Stimulated activated CD4-positive, alpha-beta T cell treated with anti-CD3 and anti-CD28 coated beads, TNF-alpha, amount 100 ng/mL, for 48 hours (primary cell): ENCODE measurements around the gene ZBTB46.
"Not testable (repeated sequence)": the region's sequence is repeated elsewhere in the genome, so short reads cannot be mapped to it uniquely, and the experiment has no call there.

ENCODE experiments used
- DNase-seq, 3 donors: peaks; one replicate each; pipeline ENCODE4 v3.0.0-alpha.2; 2020; ENCODE audit warnings: low read depth in 3 of 3

Gene ZBTB46

DNA sequence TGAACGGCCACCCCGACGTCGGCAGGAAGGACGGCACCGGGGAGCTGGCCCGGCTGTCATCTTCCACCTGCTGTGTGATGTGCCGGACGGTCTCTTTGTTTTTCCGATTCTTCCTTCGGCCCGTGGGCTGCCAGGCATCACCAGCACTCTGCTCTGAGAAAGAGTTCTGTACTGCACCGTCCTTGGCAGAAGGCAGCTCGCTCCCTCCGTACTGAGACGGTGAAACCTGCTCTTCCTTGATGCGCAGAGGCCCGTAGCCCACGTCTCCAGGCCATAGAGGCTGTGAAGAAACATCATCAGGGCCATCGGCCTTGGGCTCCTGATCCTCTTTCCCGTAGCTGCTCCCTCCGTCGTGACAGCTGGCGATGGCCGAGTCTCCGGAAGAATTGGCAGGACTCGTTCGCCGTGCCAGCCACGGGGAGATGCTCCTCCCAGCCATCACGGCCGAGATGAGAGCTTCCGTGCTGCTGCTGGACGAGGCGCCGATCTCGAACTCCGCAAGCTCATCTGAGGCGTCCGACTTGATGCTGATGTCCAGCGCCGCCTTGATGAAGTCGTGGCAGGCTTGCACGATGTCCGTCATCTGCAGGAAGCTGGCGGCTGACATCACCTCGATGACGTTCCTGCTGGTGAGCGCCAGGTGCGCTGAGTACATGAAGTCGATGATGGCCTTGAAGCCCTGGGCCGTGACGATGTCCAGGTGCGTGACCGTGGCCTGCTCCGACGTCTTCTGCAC lies 41.1 kb downstream of the ZBTB46 start:
- no peak for DNase-seq

DNA sequence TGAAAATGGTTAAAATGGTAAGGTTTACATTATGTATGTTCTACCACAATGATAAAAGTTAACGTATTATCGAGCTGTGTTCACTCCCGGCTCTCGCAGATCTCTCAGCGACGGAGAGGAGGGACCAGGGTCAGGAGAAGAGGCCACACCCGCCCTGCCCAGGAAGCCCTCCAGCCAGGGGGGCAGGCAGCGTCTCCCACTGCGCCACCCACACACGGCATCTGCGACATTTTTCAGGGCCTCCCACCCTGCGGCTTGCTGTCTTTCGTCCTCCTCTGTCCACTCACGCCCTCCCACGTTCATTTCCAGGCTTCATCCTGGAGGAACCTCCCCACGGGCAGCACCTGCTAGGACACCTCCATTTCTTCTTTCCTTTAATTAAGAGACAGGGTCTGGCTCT lies 43.3 kb downstream of the ZBTB46 start:
- DNase-seq = no peak

DNA sequence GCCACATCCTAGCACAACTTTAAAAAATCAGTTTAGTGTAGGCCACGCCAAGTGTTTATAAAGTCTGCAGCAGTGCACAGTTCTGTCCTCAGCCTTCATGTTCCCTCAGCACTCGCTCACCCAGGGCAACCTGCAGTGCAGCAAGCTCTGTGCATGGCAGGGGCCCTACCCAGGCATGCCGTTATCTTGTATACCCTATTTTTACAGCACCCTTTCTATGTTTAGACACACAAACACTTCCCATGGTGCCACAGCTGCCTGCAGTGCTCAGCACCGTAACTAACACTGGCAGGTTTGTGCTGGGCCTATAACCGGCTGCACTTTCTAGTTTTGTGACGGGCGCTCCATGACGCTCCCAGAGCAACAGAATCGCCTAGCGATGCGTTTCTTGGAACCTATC lies 43.8 kb downstream of the ZBTB46 start:
- DNase-seq = no peak

DNA sequence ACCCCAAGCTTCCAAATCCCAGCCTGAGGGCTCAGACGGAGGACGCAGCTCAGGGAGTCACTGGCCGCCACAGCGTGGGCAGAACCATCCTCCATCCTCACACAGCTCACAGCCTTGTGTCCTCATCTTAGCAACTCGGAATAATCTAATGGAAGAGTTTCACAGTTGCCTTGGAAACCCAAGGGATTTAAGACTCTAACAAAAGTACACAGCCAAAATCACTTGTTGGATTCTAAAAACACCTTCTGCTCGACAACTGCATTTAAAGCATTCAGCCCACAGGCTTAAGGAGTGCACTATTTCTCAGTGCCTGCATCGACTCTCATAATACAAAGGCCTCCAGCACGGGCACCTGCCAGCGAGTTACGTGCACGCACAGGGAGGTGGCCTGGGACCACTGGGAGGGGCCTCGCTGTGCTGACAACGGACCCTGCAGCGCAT lies 45.4 kb downstream of the ZBTB46 start:
- DNase-seq = no peak

DNA sequence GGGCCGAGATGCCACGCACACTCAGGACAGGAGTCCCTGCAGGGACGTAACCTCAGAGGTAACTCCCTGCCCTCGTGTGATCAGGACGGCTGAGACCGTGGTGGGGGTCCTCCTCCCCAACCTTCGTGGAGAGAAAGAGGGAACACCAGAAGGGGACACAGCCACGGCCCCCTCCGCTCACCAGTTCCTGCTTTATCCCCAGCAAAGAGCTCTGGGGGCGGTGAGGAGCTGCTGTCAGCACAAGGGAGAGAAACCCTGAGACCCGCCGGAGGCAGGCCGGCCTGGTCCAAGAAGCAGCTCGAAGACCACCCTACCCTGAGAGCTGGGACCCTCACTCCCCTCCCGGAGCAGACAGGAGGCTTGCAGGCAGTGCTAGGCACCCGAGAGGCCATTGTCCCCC lies 47.1 kb downstream of the ZBTB46 start:
- DNase-seq = no peak

DNA sequence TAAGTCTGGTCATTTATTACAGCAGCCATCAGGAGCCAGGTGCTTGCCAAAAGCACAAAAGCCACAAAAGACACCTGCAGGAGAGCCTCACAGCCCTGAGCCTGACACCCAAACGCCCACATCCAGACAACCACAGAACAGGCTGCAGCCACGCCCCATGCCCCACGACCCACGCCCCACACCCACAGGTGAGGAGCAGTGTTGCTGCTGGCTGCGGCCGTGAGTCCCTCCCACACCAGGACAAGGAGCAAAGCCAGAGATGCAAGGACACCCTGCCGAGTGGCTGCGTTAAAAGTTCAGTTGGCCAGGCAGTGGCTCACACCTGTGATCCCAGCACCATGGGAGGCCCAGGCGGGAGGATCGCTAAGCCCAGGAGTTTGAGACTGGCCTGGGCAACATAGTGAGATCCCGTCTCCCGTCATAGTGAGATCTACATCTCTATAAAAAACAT lies 48.5 kb downstream of the ZBTB46 start:
- DNase-seq = no peak

DNA sequence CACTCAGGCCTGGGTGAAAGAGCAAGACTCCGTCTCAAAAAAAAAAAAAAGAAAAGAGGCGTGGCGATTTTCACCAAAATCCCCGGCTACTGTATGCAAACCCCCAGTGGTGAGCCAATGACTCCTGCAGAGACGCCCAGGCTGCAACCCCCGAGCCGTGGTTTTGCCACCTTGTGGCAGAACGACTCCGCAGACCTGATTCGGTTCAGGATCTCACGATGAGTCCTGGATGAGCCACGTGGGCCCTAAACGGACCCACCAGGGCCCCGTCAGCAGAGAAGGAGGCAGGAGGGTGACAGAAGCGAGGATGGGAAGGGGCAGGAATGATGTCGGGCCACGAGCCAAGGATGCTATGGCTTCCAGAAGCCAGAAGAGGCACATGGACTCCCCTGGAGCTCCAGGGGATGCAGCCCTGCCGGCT lies 49.0 kb downstream of the ZBTB46 start:
- peak in 1 of 3 donors; percentile 28 for DNase-seq

DNA sequence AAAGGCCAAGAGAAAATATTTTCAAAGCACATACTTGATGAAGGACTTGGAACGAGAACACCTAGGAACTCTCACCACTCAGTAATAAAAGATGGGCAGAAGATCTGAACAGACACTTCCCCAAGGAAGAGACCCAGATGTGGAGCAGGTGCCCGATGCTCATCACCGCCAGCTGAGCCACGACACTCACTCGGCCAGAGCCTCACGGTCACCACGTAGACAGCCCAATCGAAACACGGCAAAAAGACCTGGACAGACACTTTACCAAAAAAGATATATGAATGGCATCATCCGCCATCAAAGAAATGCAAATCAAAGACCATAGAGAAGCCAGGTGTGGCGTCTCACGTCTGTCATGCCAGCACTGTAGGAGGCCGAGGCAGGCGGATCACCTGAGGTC lies 49.9 kb downstream of the ZBTB46 start:
- no peak for DNase-seq

DNA sequence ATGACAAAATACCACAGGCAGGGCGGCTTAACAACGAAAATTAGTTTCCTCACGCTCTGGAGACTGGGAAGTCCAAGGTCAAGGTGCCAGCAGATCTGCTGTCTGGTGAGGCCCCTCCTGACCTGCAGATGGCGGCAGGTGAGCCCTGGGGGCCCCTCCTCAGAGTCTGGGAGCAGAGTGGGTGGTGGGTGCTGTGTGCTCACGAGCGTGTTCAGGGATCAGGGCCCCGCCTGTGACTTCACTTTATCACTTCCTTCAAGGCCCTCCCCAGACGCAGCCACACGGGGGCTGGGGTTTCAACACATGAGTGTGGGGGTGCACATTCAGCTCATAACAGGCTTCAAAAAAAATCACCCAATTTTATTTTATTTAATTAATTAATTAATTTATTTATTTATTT lies 52.2 kb downstream of the ZBTB46 start:
- DNase-seq = no peak

DNA sequence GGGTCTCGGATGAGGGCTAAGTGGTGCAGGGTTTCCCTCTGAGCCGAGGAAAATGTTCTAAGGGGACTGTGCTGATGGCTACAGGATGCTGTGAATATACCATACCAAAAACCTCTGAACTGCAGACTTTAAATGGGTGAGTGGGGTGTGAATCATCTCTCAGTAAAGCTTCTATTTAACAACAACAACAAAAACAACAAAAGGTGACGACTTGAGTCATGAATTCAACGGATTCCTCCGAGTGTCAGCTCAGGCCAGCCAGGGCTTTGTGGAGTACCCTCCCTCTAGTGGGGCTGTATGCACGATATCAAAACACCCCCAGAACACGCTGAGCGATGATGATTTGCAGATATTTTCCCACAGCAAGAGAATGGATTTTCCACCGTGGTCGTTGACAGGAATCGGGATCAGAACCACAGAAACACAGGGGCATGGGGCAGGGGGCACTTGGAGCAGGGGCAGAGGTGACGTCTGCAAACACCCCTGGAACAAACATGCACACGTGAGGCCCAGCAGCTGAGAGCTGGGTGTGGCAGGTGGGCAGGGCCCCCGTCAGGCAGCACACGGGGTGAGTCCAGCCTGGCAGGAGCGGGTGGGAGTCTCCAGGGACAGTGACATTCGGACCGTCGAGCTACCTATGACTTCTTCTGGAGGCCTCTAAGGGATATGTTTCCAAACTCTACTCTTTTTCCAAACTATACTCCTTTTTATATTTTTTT lies 52.9 kb downstream of the ZBTB46 start:
- no peak for DNase-seq

DNA sequence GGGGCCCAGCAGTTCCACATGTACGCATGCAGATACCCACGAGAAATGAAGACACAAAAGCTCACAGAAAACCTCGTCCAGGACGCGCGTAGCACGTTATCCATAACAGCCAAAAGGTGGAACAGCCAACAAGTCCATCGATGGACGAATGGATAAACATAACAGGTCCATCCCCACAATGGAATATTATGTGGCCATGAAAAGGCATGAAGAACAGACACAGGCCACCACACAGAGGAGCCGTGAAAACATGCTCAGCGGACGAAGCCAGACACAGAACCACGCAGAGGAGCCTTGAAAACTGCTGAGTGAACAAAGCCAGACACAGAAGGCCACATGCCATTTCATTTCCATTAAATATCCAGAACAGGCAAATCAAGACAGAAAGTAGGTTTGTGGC lies 53.5 kb downstream of the ZBTB46 start:
- no peak for DNase-seq

DNA sequence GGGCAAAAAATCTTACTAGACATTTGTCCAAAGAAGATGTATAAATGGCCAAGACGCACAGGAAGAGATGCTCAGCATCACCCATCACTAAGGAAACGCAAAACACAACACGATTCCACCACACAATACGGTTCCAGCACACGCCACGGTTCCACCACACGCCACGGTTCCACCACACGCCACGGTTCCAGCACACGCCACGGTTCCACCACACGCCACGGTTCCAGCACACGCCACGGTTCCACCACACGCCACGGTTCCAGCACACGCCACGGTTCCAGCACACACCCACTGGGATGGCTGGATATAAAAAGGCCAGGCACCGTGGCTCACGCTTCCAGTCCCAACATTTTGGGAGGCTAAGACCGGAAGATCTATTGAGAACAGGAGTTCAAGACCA lies 54.2 kb downstream of the ZBTB46 start:
- not testable (repeated sequence) for DNase-seq

DNA sequence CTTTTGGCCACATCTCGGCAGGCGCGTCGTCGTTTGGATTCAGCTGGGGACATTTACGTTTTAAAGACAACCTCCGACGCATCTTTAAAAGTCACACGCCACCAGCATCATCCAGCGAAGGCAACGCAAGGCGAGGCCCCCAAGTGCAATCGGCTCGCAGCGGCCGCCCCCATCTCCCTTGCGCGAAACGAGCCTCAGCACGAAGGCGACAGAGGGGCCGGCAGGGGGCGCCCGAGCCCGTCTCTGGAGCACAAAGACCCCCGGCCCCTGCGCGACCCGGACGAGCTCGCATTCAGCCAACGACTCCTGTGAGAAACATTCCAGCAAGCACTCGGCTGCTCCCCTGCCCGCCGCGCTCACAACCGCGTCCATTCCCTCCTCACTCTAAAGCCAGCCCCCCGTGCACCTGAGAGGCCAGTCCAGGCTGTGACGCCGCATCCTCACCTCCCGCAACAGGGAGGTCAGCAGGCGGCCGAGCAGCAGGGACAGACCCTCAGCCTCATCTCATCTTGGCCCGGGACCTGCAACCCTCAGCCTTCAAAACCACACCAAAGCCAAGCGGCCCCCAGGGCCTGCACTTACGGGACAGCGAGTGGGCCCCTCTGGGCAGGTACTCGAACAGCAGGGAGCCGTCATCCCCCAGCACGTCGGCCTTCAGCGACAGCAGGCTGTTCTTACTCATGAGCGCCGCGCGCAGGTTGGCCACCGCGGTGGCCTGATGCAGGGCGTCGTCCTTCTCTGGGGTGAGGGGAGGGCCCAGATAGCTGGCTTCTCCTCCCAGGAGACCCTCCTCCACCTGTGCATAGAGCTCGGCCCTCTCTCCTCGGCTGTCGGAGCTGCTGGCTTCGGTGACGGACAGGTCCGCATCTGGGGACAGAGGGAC lies 55.7 kb downstream of the ZBTB46 start:
- no peak for DNase-seq

DNA sequence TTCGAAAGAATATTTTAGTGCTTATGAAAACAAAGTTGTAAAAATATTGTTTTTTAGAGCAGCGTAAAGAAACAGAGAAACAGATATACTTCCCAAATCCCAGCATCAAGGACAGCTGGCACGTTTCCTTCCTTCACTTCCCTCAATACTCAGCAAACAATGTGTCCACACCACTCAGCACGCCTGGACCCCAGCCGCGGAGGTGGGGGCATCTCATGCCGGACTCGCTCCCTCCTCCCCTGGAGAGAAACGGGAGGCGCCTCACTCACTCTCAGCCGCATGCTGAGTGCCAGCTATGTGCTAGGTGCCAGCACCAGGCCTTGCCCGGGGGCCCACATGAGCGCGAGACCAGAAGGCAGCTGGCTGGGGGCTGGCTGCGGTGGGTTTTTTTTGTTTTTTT lies 56.8 kb downstream of the ZBTB46 start:
- DNase-seq = no peak

DNA sequence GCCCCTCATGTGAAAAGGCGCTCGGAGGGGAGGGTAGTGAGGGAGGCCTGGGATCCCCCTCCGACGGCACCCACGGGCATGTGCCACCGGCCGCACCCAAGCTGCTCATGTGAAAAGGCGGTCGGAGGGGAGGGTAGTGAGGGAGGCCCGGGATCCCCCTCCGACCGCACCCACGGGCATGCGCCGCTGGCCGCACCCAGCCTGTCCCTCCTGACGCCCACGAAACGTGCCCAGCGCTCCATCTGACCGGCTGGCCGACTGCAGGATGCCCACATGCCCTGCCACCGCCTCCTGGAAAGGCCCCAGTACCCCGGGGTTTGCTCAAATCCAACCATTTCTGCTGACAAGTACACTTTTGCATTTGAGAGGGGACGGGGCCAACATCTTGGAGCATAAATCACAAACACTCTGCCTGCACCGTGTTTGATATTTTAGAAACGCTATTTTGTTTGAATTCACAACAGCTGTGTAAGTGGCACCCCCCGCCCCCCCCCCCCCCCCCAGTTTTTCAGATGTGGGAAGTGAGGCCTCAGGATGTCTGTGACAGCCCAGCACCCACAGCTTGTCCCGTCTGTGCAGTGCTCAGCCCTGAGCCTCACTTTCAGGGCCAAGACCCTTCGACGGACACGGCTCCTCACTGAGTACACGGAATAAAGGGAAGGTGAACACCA lies 57.4 kb downstream of the ZBTB46 start:
- DNase-seq = no peak

DNA sequence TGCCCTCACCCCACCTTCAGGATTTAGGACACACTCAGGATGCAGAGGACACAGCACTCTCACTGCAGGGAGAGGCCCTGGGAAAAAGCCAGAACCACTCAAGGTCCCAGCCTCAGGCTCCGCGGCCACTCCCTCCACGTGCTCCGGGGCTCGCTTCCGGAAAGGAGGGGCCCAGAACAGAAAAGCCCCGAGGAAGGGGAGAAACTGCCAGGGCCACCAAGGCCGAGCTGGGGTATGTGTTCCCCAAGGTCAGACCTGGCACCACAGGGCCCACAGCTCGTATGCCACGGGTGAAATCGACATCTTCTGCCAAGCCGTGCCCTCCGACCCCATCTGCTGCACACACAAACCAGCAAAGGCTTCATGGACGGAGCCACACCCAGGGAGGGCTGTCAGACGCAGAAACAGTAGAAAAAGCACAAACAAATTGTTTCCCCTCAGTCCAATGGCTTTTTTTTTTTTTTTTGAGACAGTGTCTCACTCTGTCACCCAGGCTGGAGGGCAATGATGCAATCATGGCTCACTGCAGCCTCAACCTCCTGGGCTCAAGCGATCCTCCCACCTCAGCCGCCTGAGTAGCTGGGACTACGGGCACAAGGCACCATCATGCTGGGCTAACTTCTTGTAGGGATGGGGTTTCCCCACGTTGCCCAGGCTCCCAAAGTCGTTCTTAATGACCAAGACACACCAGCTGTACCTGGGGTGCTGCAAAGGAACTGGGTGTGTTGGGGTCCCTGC lies 58.1 kb downstream of the ZBTB46 start:
- DNase-seq = no peak

DNA sequence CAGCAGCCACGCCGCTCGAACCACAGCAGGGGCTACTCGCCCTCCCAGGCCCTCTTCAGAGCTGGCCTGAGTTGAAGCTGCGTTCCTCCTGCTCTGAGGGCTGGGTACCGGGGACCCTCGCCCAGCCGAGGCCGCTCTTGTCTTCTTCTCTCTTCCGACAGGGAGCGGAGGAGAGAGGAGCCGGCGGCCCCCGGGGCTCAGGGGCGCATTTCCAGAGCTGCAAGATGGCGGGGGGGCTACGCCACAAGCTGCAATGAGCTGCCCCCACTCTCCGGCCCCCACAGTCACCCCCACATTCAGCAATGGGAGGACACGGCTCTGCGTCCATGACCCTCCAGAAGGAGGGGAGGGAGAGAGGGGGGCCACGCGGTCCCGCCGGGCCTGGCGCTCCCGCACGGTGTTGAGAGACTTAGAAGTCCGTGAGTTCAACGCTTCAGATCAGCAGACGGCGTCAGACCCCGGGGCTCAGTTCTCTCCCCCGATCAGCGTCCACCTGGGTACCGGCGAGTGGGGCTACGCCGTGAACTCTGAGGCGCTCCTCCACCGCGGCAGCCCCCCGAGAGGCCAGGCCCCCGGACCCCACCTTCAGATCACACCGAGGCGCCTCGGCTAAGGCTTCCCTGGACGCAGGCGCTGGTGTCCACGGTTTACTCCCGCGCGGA lies 59.9 kb downstream of the ZBTB46 start:
- no peak for DNase-seq

DNA sequence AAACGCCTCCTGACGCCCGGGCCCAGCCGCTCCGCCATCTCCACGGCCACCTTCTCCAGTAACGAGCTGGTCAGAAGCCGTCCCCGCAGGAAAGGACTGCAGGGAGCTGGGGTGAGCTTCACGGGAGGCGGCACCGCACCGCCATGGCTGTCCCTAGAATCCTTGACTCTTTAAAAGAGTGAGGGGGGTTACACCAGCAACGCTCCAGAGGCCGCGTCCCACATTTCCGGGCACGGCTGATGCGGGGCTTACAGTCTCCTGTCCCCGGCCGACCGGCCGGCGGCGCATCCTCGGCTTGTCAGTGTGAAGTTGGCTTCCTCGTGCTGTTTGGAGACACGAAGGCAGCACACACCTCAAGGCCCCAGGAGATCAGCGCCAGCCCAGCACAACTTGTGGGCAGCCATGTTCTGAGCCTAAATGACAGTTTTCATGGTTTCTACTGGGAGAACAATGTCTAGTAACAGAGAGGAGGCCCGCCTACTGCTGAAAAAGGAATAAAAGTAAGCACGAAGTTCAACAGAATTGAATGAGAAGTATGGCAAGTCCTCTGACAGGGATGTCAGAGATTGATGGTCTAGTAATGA lies 61.1 kb downstream of the ZBTB46 start:
- no peak for DNase-seq

DNA sequence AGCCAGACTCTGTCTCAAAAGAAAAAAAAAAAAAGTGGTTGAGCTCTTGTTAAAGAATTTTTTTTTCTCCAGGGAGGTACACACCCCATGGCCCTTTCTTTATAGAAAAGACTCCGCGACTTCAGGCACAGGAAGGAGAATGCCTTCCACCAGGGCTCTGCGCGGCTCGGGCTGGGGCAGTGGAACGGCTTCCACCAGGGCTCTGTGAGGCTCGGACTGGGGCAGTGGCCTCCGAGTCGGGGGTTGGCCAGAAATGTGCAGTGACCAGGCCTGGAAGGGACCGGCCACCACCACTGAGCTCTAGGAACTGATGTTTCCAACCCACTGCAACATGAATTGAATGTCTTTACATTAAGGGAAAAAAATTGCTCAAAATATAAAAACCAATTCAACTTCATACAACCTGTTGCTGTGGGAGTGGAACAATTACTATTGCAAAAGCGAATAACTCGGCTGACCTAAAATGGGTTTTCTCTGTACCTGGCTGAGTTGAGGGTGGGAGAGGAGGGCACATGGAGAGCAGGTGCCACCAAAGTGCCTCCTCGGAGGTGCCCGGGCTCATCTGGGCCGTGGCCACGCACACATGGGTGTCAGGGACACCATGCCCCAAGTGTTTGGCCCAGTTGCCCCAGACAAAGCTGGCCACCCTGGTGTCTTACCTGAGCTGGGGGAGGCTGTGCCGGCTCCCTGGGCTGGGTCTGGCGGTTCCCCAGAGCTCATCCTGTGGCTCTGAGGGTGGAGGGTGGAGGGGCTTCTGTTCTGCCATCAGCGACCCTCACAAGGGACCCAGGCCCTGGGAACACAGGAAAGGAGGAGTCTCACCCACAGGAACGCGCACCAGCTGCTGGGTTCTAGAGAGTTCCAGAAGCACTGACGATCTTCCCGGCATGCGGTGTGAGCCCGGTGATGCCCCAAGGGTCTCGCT lies 62.2 kb downstream of the ZBTB46 start:
- DNase-seq = no peak
